ENCODE measurements around the gene DGKG.

DNA sequence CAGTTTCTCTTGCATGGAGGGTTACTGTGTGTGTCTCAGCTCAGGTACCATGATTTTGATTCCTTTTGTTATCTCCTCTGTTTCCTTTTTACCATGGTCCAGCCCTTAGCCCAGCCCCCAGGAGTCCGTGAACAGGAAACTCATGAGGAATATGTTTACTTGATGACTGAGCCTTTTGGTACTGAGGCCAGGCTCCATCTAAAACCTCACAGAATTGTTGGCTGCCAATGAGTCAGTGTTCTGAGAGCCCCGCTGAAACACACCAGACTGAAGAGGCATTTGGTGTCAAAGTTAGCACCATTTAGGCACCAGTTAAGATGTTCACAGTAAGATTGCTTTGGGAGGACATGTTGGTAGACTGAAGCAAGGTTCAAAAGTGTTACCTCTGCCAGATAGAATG is 80.9 kb downstream of the DGKG start:
- no peak for TF ChIP-seq POLR2A (IDR thresholded peaks at IDR 0.05)
- TF ChIP-seq, protein P1, sequence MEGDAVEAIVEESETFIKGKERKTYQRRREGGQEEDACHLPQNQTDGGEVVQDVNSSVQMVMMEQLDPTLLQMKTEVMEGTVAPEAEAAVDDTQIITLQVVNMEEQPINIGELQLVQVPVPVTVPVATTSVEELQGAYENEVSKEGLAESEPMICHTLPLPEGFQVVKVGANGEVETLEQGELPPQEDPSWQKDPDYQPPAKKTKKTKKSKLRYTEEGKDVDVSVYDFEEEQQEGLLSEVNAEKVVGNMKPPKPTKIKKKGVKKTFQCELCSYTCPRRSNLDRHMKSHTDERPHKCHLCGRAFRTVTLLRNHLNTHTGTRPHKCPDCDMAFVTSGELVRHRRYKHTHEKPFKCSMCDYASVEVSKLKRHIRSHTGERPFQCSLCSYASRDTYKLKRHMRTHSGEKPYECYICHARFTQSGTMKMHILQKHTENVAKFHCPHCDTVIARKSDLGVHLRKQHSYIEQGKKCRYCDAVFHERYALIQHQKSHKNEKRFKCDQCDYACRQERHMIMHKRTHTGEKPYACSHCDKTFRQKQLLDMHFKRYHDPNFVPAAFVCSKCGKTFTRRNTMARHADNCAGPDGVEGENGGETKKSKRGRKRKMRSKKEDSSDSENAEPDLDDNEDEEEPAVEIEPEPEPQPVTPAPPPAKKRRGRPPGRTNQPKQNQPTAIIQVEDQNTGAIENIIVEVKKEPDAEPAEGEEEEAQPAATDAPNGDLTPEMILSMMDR (IDR thresholded peaks at IDR 0.05) = no peak
